ENCODE measurements around the gene EFNB1. TPM values are rescaled to one million over a fixed set of nuclear protein-coding genes. Genes with fewer than 3 reads are reported as not detected.

Gene EFNB1
- total RNA-seq, 2 experiments from 2014 or later, result 1.8 to 1.9 TPM

DNA sequence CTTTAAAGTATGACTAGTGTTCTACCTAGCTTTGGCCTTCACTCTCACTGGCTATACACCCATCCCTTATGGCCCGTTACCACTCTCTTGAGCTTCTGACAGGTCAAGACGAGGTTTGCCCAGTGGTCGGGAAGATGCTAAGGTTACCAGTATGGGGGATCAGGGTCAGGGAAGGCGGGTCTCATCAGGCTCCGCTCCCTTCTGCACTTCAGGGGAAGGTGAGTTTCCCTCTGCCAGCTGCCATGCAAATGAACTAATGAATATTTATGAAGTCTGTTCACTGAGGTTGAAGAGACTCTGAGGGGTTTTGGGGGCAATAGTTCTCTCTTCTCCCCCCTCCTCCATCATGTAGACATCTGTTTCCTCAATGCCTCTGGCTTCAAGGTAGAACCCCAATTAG, 6.6 kb downstream of the EFNB1 start:
- no peak for DNase-seq (ENCODE audit: low spot score)
- ChIA-PET CTCF (ENCODE audit: unreplicated experiment) (no interaction called here), POLR2A (no interaction called here)
- Histone ChIP-seq H3K36me3 (ENCODE audit: insufficient read depth, low read length) (no peaks in the 10 kb centered on the region), H3K79me2 (ENCODE audit: insufficient read depth, low read depth, low read length) (no peaks in the 10 kb centered on the region), H4K20me1 (ENCODE audit: insufficient read depth, low read length) (no peaks in the 10 kb centered on the region), H3K27ac (ENCODE audit: low read depth, low read length, poor library complexity, severe bottlenecking) (no peak overlapping the region), H3K4me1 (ENCODE audit: insufficient read depth, low read length, poor library complexity, severe bottlenecking) (peaks cover 4% of the 10 kb centered on the region), H3K4me3 (ENCODE audit: low read depth, low read length, poor library complexity, severe bottlenecking) (no peak overlapping the region), H3K9me3 (ENCODE audit: low read length) (no peaks in the 10 kb centered on the region), H2AFZ (ENCODE audit: low read length) (no peak overlapping the region), H3K4me2 (ENCODE audit: low read length) (no peak overlapping the region), H3K9me2 (ENCODE audit: insufficient read depth, low read length) (no peaks in the 10 kb centered on the region)
- no peak for TF ChIP-seq EZH2phosphoT487 (IDR thresholded peaks at IDR 0.05; ENCODE audit: borderline replicate concordance, low read depth, low read length)
- TF ChIP-seq, protein P1, sequence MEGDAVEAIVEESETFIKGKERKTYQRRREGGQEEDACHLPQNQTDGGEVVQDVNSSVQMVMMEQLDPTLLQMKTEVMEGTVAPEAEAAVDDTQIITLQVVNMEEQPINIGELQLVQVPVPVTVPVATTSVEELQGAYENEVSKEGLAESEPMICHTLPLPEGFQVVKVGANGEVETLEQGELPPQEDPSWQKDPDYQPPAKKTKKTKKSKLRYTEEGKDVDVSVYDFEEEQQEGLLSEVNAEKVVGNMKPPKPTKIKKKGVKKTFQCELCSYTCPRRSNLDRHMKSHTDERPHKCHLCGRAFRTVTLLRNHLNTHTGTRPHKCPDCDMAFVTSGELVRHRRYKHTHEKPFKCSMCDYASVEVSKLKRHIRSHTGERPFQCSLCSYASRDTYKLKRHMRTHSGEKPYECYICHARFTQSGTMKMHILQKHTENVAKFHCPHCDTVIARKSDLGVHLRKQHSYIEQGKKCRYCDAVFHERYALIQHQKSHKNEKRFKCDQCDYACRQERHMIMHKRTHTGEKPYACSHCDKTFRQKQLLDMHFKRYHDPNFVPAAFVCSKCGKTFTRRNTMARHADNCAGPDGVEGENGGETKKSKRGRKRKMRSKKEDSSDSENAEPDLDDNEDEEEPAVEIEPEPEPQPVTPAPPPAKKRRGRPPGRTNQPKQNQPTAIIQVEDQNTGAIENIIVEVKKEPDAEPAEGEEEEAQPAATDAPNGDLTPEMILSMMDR (conservative IDR thresholded peaks at IDR 0.05; ENCODE audit: low read length), result no peak
- intact Hi-C loops (cut with micrococcal nuclease; ENCODE audit: unreplicated experiment), result no loop called here
- no TSS peak for BruUV-seq (replicated peaks)

- no peak for DNase-seq (ENCODE audit: low spot score)
- Histone ChIP-seq H3K4me2 (ENCODE audit: low read length) (no peak overlapping the region), H3K9me2 (ENCODE audit: insufficient read depth, low read length) (no peaks in the 10 kb centered on the region), H3K9me3 (ENCODE audit: low read length) (no peaks in the 10 kb centered on the region), H3K27ac (ENCODE audit: low read depth, low read length, poor library complexity, severe bottlenecking) (no peak overlapping the region), H3K79me2 (ENCODE audit: insufficient read depth, low read depth, low read length) (no peaks in the 10 kb centered on the region), H2AFZ (ENCODE audit: low read length) (no peak overlapping the region), H3K4me1 (ENCODE audit: insufficient read depth, low read length, poor library complexity, severe bottlenecking) (peaks cover 4% of the 10 kb centered on the region), H3K36me3 (ENCODE audit: insufficient read depth, low read length) (no peaks in the 10 kb centered on the region), H4K20me1 (ENCODE audit: insufficient read depth, low read length) (no peaks in the 10 kb centered on the region), H3K4me3 (ENCODE audit: low read depth, low read length, poor library complexity, severe bottlenecking) (no peak overlapping the region)
- intact Hi-C loops (cut with micrococcal nuclease; ENCODE audit: unreplicated experiment), result no loop called here
- no TSS peak for BruUV-seq (replicated peaks)
- ChIA-PET CTCF (ENCODE audit: unreplicated experiment) (no interaction called here), POLR2A (no interaction called here)
- TF ChIP-seq, protein P1 (conservative IDR thresholded peaks at IDR 0.05; ENCODE audit: low read length), result no peak
- no peak for TF ChIP-seq EZH2phosphoT487 (IDR thresholded peaks at IDR 0.05; ENCODE audit: borderline replicate concordance, low read depth, low read length)
These were observed 8.3 kb downstream of the EFNB1 start for GRCh38 chrX:68837119-68837518.

- no peaks in the 10 kb centered on the region for H4K20me1 ChIP-seq (ENCODE audit: insufficient read depth, low read length)
- ChIA-PET CTCF (ENCODE audit: unreplicated experiment) (no interaction called here), POLR2A (no interaction called here)
- H3K4me1 ChIP-seq (ENCODE audit: insufficient read depth, low read length, poor library complexity, severe bottlenecking), result peaks cover 4% of the 10 kb centered on the region
- no peaks in the 10 kb centered on the region for H3K79me2 ChIP-seq (ENCODE audit: insufficient read depth, low read depth, low read length)
- DNase-seq (ENCODE audit: low spot score), result no peak
- H3K9me3 ChIP-seq (ENCODE audit: low read length), result no peaks in the 10 kb centered on the region
- BruUV-seq (replicated peaks), result no TSS peak
- no peaks in the 10 kb centered on the region for H3K9me2 ChIP-seq (ENCODE audit: insufficient read depth, low read length)
- no peak overlapping the region for H3K4me3 ChIP-seq (ENCODE audit: low read depth, low read length, poor library complexity, severe bottlenecking)
- H3K27ac ChIP-seq (ENCODE audit: low read depth, low read length, poor library complexity, severe bottlenecking), result no peak overlapping the region
- no peaks in the 10 kb centered on the region for H3K36me3 ChIP-seq (ENCODE audit: insufficient read depth, low read length)
- H3K4me2 ChIP-seq (ENCODE audit: low read length), result no peak overlapping the region
- TF ChIP-seq, protein P1 (conservative IDR thresholded peaks at IDR 0.05; ENCODE audit: low read length), result no peak
- no peak for TF ChIP-seq EZH2phosphoT487 (IDR thresholded peaks at IDR 0.05; ENCODE audit: borderline replicate concordance, low read depth, low read length)
- intact Hi-C loops (cut with micrococcal nuclease; ENCODE audit: unreplicated experiment), result no loop called here
- no peak overlapping the region for H2AFZ ChIP-seq (ENCODE audit: low read length)
These were observed 9.7 kb downstream of the EFNB1 start for GRCh38 chrX:68838571-68838910.

All from OCI-LY7 (cell line).